Activated CD4-positive, alpha-beta T cell treated with anti-CD3 and anti-CD28 coated beads for 4 hours (primary cell): Measurements from ENCODE around the gene GRPEL2.

Source experiments
- DNase-seq, 2 donors: peaks; one replicate each; pipeline ENCODE4 v3.0.0-alpha.2; 2020

GRPEL2 gene

DNA sequence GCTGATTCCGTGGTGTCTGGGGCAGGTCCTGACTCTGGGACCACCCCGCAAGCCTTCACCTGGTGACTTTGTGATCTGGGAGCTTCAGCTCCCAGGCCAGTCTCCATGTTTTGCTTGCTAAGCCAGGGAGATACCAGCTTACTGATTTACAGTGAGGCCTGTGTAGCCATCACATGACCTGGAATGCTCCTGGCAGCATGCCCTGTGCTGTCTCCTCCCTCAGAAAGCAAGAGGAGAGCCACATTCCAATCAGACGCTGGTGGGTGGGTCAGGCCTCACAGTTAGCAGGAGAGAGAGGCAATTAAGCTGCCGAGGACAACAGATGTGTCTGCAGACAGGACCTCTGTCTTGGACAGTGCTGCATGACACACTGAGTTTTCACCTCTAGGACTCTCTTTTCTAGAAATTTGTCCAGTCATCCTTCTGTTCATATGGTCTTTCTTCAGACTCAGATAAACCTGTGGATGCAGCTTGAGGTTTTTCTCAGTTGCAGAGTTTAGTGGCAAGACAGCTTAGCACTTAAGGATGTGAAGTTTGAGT is 24.4 kb upstream of the GRPEL2 start:
- DNase-seq, result no peak

DNA sequence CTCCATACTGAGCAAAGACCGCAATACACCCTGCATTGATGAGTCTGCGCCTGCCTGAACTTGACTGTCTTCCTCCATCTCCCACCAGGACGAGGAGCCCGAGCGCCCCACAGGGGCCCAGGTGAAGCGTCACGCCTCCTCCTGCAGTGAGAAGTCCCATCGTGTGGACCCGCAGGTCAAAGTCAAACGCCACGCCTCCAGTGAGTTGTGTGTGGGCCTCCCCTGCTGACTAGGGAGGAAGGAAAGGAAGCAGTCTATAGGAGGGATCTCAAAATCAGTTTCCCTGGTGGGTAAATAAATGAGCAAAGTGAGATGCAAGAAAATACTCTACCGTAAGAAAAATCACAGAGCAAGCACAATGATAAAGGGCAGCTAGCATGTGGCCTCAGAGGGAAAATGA is 22.8 kb upstream of the GRPEL2 start:
- no peak for DNase-seq

DNA sequence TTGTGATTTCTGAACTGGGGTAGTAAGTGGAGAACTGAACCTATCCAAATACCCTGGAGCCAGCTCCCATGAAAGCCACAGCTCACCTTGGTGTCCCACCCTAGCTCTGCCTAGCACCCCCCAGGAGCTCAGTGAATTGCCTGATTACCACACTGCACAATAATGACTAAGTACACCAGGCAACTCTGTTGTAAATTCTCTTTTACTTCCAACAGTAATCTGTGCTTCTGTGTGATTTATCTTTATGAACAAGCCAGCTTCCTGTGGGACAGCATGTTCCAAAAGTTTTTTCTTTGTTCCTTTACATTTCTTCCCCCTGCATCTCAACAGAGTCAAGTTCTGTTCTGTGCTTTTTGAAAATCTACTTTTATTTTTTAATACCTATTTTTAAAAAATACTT is 22.1 kb upstream of the GRPEL2 start:
- no peak for DNase-seq

DNA sequence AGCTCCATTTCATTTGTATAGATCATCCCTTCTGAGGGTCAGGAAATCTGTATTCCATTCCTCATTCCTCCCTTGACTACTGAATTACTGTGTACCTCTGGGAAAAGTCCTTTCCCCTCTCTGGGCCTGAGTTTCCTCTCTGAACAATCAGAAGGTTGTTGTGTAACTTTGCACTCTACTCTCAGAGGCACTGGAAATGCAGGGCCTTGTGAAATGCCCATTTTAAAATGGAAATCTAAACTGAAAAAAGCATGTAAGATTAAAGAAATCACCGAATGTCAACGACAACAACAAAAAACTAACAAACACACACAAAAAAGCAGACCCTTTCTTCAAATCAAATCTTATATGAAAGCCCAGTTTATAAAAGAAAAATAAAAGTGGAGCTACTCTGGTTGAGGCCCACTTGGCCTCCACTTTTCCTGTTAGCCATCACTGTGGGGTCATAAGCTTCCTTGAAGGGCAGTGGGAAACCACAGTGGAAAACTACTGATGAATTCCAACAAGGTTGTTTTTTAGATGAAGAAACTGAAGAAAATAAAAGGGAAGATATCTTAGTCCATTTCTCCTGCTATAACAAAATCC is 21.6 kb upstream of the GRPEL2 start:
- DNase-seq, result no peak

DNA sequence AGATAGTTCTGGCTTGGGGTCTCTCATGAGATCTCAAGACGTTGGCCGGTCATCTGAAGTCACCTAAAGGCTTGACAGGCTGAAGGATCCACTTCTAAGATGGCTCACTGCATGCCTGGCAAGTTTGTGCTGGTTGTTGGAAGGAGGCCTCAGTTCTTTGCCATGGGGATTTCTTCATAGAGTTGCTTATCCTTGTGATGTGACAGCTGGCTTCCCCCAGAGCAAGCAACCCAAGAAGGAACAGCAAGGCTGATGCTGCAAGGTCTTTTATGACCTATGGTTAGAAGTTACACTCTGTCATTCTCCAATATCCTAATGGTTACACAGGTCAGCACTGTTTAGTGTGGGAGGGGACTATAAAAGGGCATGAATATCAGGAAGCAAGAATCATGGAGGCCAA is 20.7 kb upstream of the GRPEL2 start:
- no peak for DNase-seq

DNA sequence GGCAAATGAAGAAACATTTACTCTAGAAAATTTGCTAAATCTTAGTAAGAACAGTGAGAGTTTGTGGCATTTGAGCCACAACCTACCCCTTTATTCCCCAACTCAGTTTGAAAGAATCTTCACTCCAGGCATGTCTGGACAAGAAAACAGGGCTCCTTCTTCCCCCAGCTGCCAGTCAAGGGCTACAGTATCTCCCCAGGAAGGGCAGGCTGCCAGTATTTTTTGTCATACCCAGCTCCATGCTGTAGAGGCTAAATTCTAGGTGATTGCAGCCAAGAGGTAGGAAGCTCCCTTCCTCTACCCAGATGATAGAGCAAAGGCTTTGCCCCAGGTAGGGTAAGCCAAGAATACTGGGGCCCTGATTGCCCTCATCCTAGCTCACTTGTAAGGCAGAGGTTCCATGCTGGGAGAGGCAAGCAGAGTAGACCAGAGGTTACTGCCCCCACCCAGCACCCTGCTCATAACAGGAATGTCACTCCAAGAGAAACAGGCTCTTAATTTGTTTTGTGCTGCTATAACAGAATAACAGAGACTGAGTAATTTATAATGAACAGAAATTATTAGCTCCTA is 20.0 kb upstream of the GRPEL2 start:
- no peak for DNase-seq

DNA sequence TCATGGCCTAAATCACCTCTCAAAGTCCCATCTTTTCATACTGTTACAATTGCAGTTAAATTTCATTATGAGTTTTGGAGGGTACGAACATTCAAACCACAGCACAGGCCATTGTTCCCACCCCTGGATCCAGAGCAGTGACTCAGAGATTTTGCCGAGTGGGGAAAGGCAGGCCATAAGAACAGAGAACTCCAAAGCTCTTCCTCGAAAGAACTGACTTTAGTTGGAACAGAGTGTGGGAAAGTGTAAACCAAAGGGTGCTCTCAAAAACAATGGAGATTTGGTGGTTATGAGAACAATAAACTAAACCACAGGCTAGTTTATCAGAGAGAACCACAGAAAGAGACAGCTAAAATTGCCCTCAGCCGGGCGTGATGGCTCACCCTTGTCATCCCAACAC is 19.4 kb upstream of the GRPEL2 start:
- no peak for DNase-seq

DNA sequence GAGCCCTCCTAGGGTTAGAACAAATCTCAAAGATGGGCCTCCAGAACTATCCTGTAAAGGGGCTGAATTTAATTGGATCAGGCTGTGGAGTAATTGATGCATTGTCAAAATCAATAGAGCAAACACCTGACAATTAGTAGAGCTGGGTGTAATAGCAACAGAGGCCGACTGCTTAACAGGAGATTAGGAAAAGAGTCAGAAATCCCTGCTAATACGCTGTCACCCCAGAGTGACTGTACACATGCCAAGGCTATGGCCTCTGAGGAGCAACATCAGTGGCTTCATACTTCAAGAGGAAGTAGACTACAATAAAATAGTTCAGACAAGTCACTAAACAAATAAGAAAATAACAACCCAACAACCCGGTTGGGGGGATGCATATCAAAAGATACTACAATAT is 18.7 kb upstream of the GRPEL2 start:
- DNase-seq, result no peak

DNA sequence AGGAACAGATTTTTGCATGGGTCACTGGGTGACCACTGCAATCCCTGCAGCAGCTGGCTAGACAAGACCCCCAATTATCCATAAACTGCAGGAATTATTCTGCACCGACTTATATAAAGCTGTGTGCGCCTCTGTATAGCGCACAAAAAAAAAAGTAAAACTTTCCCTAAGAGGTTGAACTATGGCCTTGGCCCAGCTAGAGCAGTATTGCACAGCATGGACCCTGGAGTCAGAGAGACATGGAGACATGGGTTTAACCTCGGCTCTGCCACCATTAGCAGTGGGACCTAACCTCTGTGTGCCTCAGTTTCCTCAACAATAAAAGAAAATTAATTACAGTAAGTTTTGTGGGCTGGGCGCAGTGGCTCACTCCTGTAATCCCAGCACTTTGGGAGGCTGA is 17.1 kb upstream of the GRPEL2 start:
- DNase-seq, result no peak

DNA sequence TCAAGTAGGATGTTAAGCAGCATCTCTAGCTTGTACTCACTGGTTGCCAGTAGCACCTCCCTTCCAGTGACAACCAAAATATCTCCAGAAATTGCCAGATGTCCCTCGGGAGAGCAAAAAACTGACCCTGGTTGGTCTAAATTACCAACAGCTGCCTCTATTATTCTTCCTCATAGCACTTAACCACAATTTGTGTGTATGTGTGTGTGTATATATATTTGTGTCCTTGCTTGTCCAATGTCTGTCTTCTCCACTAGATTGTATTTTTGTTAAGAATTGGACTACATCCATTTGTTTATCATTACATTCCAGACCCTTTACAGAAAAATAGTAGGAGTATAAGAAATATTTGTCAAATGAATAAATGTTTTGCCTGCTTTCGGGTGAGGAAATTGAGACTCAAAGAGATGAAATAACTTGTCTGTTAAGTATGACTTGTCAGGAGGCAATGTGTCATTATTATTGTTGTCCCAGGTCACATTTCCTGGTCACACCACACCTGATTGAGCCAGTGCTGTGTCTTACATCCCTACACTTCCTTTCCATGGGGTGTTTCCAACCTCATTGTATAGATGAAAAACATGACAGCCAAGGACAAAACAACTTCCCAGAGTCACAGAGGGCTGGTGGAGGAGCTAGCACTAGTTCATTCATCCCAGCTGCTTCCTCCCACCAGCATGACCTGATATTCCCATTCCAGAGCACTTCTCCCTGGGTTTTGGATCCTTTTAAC is 11.4 kb upstream of the GRPEL2 start:
- DNase-seq, result no peak

DNA sequence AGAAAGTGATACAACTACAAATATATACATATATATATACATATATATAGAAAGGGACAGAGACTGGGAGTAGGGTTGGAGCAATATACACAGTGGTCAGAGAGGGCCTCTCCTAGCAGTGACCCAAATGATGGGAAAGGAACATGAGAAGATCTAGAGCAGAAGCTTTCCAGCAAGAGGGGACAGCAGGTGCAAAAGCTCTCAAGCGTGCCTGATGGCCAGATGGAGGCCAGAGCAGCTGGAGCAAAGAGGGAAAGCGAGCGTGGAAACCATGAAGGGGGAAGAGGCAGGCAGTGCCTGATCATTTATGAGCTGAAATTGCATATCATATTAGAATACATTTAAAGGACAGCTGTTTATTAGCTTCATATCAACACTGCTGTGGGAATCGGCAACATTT is 7.6 kb upstream of the GRPEL2 start:
- DNase-seq, result no peak

DNA sequence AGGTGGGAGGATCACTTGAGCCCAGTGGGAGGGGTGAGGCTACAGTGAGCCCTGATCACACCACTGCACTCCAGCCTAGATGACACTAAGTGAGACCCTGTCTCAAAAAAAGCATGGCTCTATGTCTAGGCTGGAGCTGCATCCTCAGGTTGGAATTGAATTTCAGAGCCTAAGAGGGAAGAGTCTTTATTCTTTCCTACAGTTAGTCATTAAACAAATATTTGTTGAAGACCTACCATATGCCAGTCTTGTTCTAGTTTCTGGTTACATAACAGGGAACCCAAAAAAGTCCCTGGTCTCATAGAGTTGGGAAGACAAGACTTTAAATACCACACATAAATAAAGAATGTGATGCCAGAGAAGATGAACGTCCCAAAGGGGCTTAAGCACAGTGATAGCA is 6.9 kb upstream of the GRPEL2 start:
- no peak for DNase-seq

DNA sequence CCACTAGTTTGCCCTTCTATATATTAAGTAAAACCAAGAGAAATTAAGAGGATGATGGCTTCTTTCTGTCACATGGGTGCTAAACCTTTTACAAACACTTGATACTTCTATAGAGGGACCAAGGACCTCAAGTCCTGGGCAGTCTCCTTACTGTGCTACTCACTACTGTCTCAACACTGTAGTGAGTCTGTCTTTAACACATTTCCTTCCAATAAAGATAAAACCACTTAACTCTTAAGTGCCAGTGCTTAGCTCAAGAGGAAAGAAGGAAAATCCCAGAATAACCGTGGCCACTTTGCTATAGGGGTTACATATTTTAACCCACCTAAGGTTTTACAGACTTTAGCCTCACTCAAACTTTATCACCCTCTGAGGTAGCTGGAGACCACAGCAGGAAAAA is 4.4 kb upstream of the GRPEL2 start:
- DNase-seq, result no peak

DNA sequence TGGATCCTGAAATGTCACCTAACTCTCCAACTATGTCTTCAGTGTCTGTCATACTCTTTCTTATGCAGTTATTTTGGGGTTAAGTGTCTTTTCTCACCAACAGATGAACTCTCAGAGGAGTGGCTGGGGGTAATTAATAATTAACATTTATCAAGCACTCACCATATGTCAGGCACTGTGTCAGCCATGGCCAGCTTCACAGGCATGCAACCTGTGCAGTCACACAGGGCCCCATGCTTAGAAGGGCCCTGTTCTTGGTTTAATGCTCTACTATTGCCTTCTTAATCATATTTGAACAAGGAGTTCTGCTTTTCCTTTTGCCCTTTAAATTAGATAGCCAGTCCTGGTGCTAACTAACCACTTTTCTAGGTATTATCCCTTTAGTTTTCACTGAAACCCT is 3.4 kb upstream of the GRPEL2 start:
- DNase-seq, result no peak

DNA sequence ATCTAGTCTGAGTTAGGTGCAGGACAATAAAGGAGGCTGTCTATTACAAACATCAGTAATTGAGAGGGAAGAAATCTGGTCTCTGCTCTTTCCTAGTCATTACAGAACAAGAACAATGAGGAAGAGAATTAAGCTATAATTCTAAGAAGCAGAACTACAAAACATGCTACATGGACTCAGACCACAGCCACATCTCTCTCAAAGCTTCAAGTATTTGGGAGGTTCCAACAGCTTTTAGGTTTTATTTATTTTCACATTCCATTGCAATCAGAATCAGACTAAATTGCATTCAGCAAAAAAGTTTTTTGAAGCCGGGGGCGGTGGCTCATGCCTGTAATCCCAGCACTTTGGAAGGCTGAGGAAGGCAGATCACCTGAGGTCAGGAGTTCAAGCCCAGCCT is 1.1 kb upstream of the GRPEL2 start:
- no peak for DNase-seq

DNA sequence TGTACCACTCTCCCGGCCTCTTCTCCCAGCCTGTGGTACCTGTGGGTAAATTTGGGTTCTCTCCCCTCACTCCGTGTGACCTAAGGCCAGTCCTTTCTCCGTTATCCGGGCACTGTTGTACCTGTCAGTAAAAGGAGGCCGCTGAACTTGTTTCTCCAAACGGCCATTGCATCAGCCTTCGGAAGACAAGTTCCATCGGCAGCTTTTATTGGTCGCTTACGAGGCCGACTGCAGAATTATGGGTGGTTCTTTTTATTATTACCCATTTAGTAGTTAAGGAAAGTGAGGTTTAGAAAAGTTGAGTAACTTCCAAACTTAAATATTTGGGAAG is 558 bp downstream of the GRPEL2 start:
- DNase-seq, result peak in 1 of 2 donors; percentile 24

DNA sequence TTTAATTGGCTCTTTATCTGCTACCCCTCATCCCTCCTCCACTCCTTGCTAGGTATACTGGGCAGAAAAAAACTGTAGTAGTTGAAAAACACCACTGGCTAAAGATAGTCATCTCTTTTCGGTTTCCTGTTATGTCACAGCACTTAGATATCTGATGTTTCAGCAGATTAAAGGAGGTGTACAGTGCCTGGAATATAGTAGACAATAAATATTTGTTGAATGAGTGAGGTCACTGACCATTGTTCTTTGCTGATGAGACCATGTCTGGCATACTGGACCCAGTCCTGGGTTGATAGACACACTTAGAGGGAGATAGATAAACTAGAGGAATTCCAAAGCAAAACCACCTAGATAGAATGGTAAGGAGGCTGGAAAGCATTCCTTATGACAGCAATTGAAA is 3.2 kb downstream of the GRPEL2 start:
- no peak for DNase-seq

DNA sequence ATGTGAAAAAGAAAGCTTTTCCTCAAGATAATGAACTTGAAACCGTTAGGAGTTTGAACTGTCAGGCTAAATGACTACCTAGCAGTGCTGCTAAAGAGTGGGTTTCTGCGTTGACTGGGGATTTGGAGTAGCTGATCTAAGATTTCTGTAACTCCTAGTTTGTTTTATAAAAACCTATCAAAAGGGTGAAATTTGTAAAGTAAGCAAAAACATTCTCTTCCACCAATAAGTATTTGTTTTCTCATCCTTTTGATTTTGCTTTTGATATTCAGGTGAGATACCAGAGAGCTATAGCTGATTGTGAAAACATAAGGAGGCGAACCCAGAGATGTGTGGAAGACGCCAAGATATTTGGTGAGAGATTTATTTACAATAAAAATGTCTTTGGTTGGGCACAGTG is 4.1 kb downstream of the GRPEL2 start:
- no peak for DNase-seq

DNA sequence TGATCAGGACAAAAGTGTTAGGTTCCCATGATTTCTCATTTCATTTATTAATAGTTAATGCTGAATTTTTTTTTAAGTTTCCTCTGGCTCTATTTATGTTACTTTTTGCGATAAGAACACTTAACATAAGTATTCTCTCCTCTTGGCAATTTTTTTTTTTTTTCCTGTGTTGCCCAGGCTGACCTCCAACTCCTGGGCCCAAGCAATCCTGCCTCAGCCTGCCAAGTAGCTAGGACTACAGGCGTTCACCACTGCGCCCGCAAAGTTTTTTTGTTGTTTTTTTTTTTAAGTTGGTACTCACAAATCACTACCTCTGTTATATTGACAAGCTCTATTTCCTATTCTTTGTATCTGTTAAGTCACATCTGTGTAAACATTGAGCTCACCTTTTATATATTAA is 6.9 kb downstream of the GRPEL2 start:
- DNase-seq, result no peak

DNA sequence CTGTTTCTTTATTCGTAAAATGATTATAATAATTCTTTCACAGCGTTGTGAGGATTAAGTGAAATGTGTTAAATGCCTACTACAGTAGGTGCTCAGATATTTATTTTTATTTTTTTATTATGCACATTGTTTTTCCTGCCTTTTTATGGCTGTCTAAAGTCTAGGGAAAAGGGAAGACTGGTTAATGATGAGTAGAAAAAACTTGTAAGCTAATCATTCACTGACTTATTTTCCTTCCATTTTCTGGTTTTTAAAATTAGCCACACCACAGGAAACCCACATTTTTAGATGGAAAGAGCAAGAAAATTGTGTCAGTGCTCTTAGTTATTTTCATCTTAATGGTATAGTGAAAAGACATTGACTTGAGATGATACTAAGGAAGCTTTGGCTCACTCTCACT is 8.6 kb downstream of the GRPEL2 start:
- no peak for DNase-seq

DNA sequence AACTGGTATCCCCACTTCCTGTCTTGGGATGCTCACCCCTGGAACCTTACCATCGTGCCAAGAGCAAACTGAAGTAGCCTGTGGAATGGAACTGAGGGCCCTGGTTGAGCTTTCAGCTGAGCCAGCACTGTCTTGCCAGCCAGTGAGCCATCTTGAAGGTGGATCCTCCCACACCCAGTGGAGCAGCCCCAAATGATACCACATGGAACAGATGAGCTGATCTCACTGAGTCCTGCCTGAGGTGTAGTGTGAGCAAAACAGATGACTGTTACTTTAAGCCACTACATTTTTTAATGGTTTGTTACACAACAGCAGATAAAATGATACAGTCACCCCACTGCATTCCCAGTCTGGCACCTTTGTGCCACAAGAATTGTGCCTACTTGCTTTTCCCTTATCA is 10.4 kb downstream of the GRPEL2 start:
- DNase-seq, result no peak

DNA sequence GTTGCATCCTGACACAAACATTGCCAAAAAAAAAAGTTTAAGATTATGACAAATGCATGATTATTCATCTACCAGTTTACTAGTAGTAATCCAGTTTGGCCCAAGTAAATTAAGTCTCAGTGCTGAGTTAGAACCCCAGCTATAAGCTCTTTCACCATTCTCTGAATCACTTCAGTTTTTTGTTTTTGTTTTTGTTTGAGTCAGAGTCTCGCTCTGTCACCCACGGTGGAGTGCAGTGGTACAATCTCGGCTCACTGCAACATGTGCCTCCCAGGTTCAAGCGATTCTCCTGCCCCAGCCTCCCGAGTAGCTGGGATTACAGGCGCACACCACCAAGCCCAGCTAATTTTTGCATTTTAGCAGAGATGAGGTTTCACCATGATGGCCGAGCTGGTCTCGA is 11.1 kb downstream of the GRPEL2 start:
- DNase-seq, result no peak

DNA sequence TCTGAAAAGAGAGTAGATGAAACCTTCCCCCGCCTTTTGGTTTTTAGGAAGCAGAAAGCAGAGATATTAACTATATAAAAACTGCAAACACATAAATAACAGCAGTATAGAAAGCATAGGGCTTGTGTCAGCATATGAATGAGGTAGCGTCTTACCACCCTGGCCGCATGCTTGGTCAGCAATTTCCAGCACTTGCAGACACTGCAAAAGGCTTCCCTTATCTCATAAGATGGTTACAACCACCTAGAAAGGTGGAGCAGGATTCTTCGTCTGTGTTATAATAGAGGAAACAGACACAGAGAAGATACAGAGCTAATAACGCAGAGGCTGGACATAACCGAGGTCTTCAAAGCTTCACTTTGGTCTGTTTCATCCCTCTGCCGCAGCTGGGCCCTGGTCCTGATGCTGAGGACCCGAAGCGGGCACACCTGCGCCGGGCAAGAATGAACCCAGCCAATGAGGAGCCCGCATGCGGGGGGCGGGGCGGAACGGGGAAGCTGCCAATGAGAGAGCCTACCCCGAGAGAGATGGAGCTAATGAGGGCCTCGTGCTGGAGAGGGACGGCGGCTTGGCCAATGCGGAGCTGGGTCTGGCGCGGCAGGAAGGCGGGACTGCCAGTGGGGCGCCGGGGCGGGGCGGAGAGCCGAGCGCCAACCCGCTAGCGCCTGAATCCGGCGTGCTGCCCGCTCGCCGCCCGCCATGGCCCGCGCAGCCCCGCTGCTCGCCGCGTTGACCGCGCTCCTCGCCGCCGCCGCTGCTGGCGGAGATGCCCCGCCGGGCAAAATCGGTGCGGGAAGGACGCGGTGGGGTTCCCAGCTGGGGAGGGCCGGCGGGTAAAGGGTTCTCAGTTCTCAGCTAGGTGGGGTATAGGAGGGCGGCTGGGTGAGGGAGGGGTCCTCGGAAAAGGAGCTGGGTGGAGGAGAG is 12.3 kb downstream of the GRPEL2 start, which contains the start of gene PCYOX1L:
Gene PCYOX1L, plus strand, starts transcription at position 677 of the 924 bp plus-strand sequence. Its CDS starts 23 bp downstream, at position 700.
- DNase-seq, result peak; percentile 87 to 98

DNA sequence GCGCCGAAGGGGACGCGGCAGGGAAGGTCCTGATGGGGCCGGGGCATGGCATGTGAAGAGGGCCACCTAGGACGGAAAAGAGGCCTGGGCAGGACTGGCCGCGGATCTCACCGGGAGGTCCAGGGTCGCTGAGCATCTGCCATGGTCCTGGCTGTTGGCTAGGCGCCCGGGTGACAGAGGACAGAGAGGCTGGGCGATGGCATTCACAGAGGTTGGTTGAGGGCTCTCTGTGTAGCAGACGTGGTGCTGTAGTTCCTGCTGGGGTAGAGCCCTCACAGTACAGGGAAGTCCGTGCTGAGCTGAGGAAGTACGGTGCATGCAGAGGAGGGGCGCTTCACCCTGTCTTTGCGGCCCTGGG is 13.0 kb downstream of the GRPEL2 start:
- peak; percentile 23 to 25 for DNase-seq
